BJ (cell line): ENCODE measurements around the gene DTD1. TPM values are rescaled to one million over a fixed set of nuclear protein-coding genes. Genes with fewer than 3 reads are reported as not detected.

Source experiments
- CTCF ChIA-PET: fragments of 350-600 bp; formaldehyde crosslinking; extraction: SDS; loops from one replicate; lab custom pipeline; 2021; ENCODE audit warnings: antibody characterized with exemption, inconsistent platforms; lab: Yijun Ruan, JAX
- POLR2A ChIA-PET: fragments of 300-600 bp; sonication (Branson Sonifier 250); formaldehyde crosslinking; extraction: SDS; loops from one replicate; lab custom pipeline; 2021; ENCODE audit warnings: antibody characterized with exemption; lab: Charles Lee
- DNase-seq: peaks from one replicate; pipeline ENCODE4 v3.0.0-alpha.2; 2011; ENCODE audit warnings: low read depth
- H3K27me3 ChIP-seq: 2 replicates; pipeline ENCODE4 v1.6.0; 2011; ENCODE audit warnings: low read length; ENCODE audit not compliant: control insufficient read depth, insufficient read depth
- H3K36me3 ChIP-seq: 2 replicates; pipeline ENCODE4 v1.5.1; 2011; ENCODE audit warnings: low read length; ENCODE audit not compliant: control insufficient read depth, insufficient read depth
- H3K4me3 ChIP-seq: 2 replicates; pipeline ENCODE4 v1.5.1; 2011; ENCODE audit warnings: low read depth, mild to moderate bottlenecking, control low read depth, low read length
- CTCF ChIP-seq: IDR thresholded peaks from 2 replicates; pipeline ENCODE4 v1.5.1; 2011; ENCODE audit warnings: low read depth, mild to moderate bottlenecking, control low read depth, inconsistent platforms, low read length, moderate library complexity; ENCODE audit not compliant: insufficient read depth
- polyA plus RNA-seq: library from polyadenylated mRNA; depleted of rRNA; stranded (reverse); fragments of >200 nt; gene quantifications from 2 replicates; pipeline ENCODE4 v1.2.3, GENCODE V29; 2011

DTD1 gene
- polyA plus RNA-seq, 1 experiment, result 47.3 TPM

GRCh38 chr20:18685406-18685805 lies 97.6 kb downstream of the DTD1 start:
- CTCF ChIA-PET, result interaction anchor here (1.2 kb wide), 1 partner anchor 13 kb away, joined by 3 read pairs; no protein-coding TSS in a partner anchor
- POLR2A ChIA-PET, result no interaction called here
- Histone ChIP-seq H3K36me3 (no peaks in the 10 kb centered on the region), H3K4me3 (no peak overlapping the region), H3K27me3 (no peaks in the 10 kb centered on the region)
- no peak for TF ChIP-seq CTCF
- DNase-seq, result no peak

GRCh38 chr20:18686696-18687095 lies 98.8 kb downstream of the DTD1 start:
- no peak for TF ChIP-seq CTCF
- no peak overlapping the region for H3K4me3 ChIP-seq
- DNase-seq, result no peak
- no peaks in the 10 kb centered on the region for H3K36me3 ChIP-seq
- ChIA-PET CTCF (interaction anchor here (1.2 to 1.3 kb wide), 2 partner anchors 14 to 99 kb away, joined by 3 read pairs; no protein-coding TSS in a partner anchor), POLR2A (no interaction called here)
- H3K27me3 ChIP-seq, result no peaks in the 10 kb centered on the region

- Histone ChIP-seq H3K27me3 (no peaks in the 10 kb centered on the region), H3K4me3 (no peak overlapping the region), H3K36me3 (no peaks in the 10 kb centered on the region; the same call in 1 of the 2 replicates)
- DNase-seq, result no peak
- ChIA-PET CTCF (interaction anchor here (0.6 kb wide), 1 partner anchor 39 kb away, joined by 3 read pairs; no protein-coding TSS in a partner anchor), POLR2A (no interaction called here)
- no peak for TF ChIP-seq CTCF
Observed at GRCh38 chr20:18688676-18689075, 100.8 kb downstream of the DTD1 start.

- DNase-seq, result no peak
- Histone ChIP-seq H3K4me3 (no peak overlapping the region), H3K36me3 (peaks cover 2% of the 10 kb centered on the region; the same call in 1 of the 2 replicates), H3K27me3 (no peaks in the 10 kb centered on the region)
- ChIA-PET CTCF (interaction anchor here (0.8 kb wide), 1 partner anchor 23 kb away, joined by 3 read pairs; no protein-coding TSS in a partner anchor), POLR2A (no interaction called here)
- TF ChIP-seq CTCF, result no peak
Observed at GRCh38 chr20:18689557-18689956, 101.7 kb downstream of the DTD1 start.

GRCh38 chr20:18692447-18692846 lies 104.6 kb downstream of the DTD1 start:
- TF ChIP-seq CTCF, result no peak
- H3K4me3 ChIP-seq, result no peak overlapping the region
- no peaks in the 10 kb centered on the region for H3K27me3 ChIP-seq
- ChIA-PET CTCF (interaction anchor here (1.0 to 1.2 kb wide), 3 partner anchors 12 to 19 kb away, joined by 3 read pairs; no protein-coding TSS in a partner anchor), POLR2A (no interaction called here)
- H3K36me3 ChIP-seq, result peaks cover 2% of the 10 kb centered on the region; the same call in 1 of the 2 replicates
- DNase-seq, result no peak
